Upper lobe of left lung (tissue), 4 donors: Measurements from ENCODE around the gene PRODH.

ENCODE experiments used
- EP300 ChIP-seq, 4 donors: sonication (generic); formaldehyde crosslinking; IDR thresholded peaks; one replicate each; pipeline ENCODE4 v1.5.1; 2017; ENCODE audit warnings: antibody characterized with exemption in 4 of 4, control low read depth in 2 of 4
- POLR2A ChIP-seq, 4 donors: fragments of 450-650 bp; IDR thresholded peaks; one replicate each; pipeline ENCODE4 v1.5.1; 2016 to 2017; ENCODE audit warnings: antibody characterized with exemption in 4 of 4, mild to moderate bottlenecking in 2 of 4
- POLR2AphosphoS5 ChIP-seq, 2 donors: sonication (generic); formaldehyde crosslinking; IDR thresholded peaks; one replicate each; pipeline ENCODE4 v1.5.1; 2017; ENCODE audit warnings: antibody characterized with exemption in 2 of 2
- TF ChIP-seq, protein P1 (sequence below), 6 experiments: fragments of 450-650 bp in 4 of 6; fragments of 200-600 bp in 2 of 6; sonication (generic) in 2 of 6; IDR thresholded peaks; one replicate each; pipeline ENCODE4 v1.5.1; 2016 to 2019; ENCODE audit warnings: antibody characterized with exemption in 6 of 6

DNA sequence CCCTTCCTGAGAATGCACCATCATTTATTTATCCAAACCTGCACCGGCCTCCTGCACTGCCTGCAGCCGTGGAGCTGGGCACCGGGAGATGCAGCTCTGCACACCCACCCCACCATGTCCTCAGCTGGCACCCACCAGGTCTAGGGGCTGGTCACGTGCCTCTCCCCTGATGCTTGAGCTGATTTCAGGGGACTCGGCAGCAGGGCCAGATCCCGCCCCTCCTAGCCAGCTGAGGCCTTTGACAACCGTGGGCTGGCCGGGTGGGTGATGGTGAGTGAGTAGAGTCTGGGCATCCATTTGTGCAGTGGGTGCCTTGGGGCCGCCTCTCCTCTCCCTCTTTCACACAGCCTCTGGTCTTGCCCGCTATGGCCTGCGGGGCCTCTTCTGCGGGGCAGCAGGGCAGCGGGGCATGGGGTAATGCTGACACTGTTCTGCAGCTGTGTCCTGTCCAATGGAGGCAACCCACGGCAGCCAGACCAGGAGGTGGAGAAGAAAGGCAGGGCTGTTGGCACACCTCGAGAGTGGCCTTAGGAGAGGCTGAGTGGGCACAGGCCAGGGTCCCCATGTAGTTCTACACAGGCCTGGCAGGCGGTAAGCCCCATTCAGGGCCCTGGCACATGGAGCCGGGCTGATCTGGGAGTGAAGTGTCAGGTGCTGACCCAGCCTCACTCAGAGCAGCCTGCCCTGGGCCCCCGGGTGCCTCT is 38.5 kb upstream of the PRODH start:
- TF ChIP-seq, protein P1, sequence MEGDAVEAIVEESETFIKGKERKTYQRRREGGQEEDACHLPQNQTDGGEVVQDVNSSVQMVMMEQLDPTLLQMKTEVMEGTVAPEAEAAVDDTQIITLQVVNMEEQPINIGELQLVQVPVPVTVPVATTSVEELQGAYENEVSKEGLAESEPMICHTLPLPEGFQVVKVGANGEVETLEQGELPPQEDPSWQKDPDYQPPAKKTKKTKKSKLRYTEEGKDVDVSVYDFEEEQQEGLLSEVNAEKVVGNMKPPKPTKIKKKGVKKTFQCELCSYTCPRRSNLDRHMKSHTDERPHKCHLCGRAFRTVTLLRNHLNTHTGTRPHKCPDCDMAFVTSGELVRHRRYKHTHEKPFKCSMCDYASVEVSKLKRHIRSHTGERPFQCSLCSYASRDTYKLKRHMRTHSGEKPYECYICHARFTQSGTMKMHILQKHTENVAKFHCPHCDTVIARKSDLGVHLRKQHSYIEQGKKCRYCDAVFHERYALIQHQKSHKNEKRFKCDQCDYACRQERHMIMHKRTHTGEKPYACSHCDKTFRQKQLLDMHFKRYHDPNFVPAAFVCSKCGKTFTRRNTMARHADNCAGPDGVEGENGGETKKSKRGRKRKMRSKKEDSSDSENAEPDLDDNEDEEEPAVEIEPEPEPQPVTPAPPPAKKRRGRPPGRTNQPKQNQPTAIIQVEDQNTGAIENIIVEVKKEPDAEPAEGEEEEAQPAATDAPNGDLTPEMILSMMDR (IDR thresholded peaks at IDR 0.05), result no peak
- TF ChIP-seq POLR2A (IDR thresholded peaks at IDR 0.05), result no peak
- TF ChIP-seq EP300 (IDR thresholded peaks at IDR 0.05), result no peak
- no peak for TF ChIP-seq POLR2AphosphoS5 (IDR thresholded peaks at IDR 0.05)
